PFSK-1 (cell line): ENCODE measurements around the gene UBE2O.

Experiments
- FOXP2 ChIP-seq: optimal IDR thresholded peaks from 2 replicates; pipeline ENCODE3; 2011; ENCODE audit warnings: borderline replicate concordance, control low read depth, inconsistent platforms; ENCODE audit not compliant: insufficient read depth; ENCODE audit errors: extremely low read length, extremely low read depth
- POLR2AphosphoS5 ChIP-seq: IDR thresholded peaks from 2 replicates; pipeline ENCODE4 v1.6.1; 2012; ENCODE audit warnings: low read depth, mild to moderate bottlenecking, control low read depth, low read length, moderate library complexity
- REST ChIP-seq, 2 experiments: IDR thresholded peaks; 2 replicates each; pipeline versions ENCODE4 v1.6.1 to v1.8.0; 2011 to 2012; ENCODE audit warnings: low read depth in 2 of 2, low read length in 2 of 2, control low read depth in 1 of 2, inconsistent platforms in 1 of 2, mild to moderate bottlenecking in 1 of 2, moderate library complexity in 1 of 2; ENCODE audit not compliant: insufficient read depth in 1 of 2
- SIN3A ChIP-seq: IDR thresholded peaks from 2 replicates; pipeline ENCODE4 v1.6.1; 2012; ENCODE audit warnings: mild to moderate bottlenecking, low read length, moderate library complexity, borderline replicate concordance; ENCODE audit not compliant: insufficient read depth
- TAF1 ChIP-seq: IDR thresholded peaks from 2 replicates; pipeline ENCODE4 v1.6.1; 2012; ENCODE audit warnings: low read length, control low read depth, borderline replicate concordance; ENCODE audit not compliant: insufficient read depth

The UBE2O gene

DNA sequence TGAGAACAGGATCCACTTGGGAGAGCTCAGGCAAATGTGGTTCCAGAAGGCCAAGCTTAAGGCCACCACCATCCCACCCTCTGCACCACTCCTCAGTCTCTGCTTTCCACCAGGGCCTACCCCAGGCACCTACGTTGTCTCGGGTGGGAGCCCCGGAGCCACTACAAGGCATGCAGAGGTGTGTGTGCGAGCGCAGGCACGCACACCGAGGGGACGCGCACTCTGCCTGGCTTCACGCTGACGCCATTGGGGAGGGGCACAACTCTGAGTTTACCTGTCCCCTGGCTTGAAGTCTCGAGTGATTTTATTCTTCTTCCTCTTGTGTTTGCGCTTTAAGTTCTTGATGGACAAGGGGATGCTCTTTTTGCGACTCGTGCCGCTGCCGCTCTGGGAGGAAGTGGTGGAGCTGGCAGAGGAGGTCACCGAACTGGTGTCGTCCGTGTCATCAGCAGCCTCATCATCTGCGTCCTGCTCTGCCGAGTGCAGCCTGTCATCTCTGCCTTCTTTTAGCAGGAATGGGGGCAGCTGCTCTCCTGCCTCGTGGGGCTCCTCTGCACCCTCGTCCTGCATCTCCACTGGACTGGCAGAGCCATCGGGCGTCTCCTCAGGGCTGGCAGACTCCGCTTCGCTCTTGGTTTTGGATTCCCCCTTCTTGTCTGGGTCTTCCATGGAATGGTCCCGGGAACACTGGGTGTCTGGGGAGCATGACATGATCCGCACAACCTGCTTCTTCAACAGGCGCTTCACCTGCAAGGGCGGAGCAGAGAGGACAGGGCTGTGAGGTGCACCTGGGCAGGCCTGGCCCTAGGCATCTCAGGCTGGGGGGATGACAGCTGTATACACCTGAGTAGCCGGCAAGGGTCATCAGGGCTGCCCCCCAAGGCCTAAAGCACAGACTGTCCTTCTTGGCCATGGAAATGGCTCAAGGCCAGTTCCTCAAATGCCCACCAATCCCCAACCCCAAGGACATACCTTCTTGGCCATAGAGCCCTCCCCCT, 53.5 kb downstream of the UBE2O start:
- no peak for TF ChIP-seq POLR2AphosphoS5
- no peak for TF ChIP-seq REST (IDR thresholded peaks at IDR 0.05; ENCODE audit: insufficient read depth in 1 of 2, low read depth in 2 of 2, low read length in 2 of 2)
- TF ChIP-seq FOXP2, result no peak
- no peak for TF ChIP-seq TAF1
- TF ChIP-seq SIN3A, result no peak

DNA sequence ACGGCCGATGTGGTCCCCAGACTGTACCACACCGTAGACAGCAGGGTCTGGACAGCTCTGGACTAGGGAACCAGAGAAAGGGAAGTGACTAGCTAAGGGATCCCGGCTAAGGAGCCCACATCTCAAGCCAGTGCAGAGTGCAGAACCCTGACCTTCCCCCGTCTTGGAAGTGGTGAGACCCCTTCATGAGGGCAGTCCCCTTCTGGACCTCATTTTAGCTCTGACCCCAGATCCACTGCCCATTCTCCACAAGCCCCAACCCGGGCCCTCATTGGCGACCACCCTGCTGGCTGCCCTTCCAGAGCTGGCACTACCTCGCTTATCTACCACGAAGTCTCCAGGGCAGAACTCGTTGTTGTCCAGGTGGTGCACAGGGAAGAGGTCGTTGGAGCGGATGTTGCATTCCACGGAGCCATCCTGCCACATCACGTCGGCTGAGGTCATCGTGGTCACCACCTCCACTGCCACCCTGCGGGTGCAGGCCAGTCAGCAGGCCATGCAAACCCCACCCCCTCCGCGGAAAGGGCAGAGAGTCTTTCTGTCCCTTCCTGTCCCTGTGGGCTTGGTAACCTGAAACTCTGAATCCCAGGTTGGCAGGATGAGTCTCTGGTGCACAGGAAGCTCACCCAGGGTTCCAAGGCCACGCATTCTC, 54.3 kb downstream of the UBE2O start:
- TF ChIP-seq POLR2AphosphoS5 (no peak), TAF1 (no peak), FOXP2 (no peak), REST (IDR thresholded peaks at IDR 0.05; ENCODE audit: insufficient read depth in 1 of 2, low read depth in 2 of 2, low read length in 2 of 2) (no peak), SIN3A (no peak)

DNA sequence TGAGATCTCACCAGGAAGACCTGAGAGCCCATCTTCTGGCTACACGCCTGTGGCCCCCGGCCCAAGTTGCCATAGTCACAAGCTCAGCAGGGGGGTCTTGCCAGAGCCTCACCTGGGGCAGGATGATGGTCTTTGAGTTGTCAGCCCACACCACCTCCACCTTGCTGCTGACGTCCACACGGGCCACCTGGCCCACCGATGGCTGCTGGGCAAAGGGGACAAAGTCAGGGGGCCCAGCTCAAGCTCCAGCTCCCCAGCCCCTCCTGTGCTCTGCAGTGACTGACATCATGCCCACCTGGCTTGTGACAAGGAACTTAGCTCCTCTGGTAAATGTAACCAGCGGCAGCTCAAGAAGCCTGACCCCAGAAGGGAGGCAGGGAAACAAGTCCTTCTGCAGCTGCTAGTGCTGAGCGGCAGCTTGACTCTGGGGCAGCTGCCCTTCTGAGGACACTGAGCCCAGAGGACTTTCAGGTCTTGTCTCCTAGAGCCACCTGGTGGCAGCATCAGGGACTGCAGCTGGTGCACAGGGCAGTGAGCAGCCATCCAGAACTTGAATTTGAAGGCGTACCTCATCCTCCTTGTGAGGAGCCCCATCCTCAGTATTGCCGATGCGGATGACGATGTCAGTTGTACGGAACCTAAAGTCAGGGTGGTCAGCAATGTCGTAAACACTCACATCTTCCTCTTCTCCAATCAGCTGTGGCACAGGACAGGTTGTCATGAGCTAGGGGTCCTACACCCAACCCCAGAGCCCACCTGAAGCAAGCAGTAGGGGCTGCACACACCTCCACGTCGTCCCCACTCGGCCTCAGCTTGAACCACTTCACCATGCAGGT, 55.0 kb downstream of the UBE2O start:
- TF ChIP-seq FOXP2, result no peak
- TF ChIP-seq REST (IDR thresholded peaks at IDR 0.05; ENCODE audit: insufficient read depth in 1 of 2, low read depth in 2 of 2, low read length in 2 of 2), result no peak
- TF ChIP-seq SIN3A, result no peak
- TF ChIP-seq TAF1, result no peak
- TF ChIP-seq POLR2AphosphoS5, result no peak

DNA sequence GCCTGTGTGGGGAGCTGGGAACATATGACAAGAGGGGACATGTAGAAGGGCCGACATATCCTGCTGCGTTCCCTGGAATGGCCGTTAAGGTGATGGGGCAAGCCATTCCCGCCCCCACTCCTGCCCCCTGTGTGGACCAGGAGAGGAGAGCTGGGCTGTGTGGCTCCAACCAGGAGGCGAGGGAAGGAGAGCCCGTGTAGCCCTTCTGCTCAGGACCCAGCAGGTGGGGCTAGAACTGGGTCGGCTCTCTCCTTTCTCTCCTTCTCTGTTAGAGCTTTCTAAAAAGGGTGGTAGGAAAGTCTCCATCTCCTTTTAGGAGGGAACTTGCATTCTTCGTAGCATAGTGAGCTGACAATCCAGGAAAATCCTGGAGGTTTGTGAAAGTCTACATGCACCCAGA, 55.8 kb downstream of the UBE2O start:
- no peak for TF ChIP-seq FOXP2

GRCh38 chr17:76395980-76396379, 57.0 kb downstream of the UBE2O start:
- TF ChIP-seq TAF1 (no peak), SIN3A (no peak), FOXP2 (no peak), REST (IDR thresholded peaks at IDR 0.05; ENCODE audit: insufficient read depth in 1 of 2, low read depth in 2 of 2, low read length in 2 of 2) (no peak), POLR2AphosphoS5 (no peak)
